Measurements from ENCODE around the gene NAALADL2. TPM values are rescaled to one million over a fixed set of nuclear protein-coding genes. Genes with fewer than 3 reads are reported as not detected.

The NAALADL2 gene
- total and polyA plus RNA-seq, 2 donors (not counting 1 experiment from before 2014, with no cell fraction given): not detected

DNA sequence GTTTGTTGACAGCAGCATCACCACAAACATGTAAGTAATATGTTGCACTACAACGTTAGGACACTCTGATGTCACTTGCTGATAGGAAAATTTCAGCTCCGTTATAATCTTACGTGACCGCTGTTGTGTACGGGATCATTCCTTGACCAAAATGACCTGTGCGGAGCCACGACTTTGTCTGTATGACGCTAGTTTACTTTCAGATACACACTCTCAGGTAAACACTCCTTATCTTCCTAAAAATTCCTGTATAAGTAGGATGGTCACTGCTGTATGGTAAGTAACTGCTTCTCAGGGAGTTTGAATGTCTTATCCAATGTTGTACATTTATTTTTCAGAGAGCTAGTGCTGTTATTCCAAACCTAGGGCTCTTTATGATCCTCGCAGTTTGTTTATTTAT is 410.3 kb downstream of the NAALADL2 start:
- intact Hi-C loops (cut with micrococcal nuclease): no loop called here
- H3K4me2 ChIP-seq (replicated peaks; ENCODE audit: low read depth, low read length, poor library complexity, severe bottlenecking): no peak overlapping the region
- no peaks in the 10 kb centered on the region for H3K9me3 Mint-ChIP-seq (ENCODE audit: insufficient read depth)
- DNase-seq (no peak), ATAC-seq (ENCODE audit: low read depth) (no peak)
- no peaks in the 10 kb centered on the region for H3K27me3 ChIP-seq (replicated peaks in 1 of 4; ENCODE audit: control extremely low read depth in 1 of 4, control insufficient read depth in 3 of 4, insufficient read depth in 4 of 4, low read length in 3 of 4)
- H3K4me1 ChIP-seq (ENCODE audit: control insufficient read depth in 2 of 2, insufficient read depth in 2 of 2, low read length in 2 of 2): no peaks in the 10 kb centered on the region
- no peak overlapping the region for H3K27ac ChIP-seq (ENCODE audit: low read length in 2 of 2)
- H3K4me1 Mint-ChIP-seq: no peaks in the 10 kb centered on the region
- no peaks in the 10 kb centered on the region for H4K20me1 ChIP-seq (ENCODE audit: control insufficient read depth, insufficient read depth, low read length, poor library complexity, severe bottlenecking)
- no peak overlapping the region for H3K27ac Mint-ChIP-seq
- no peaks in the 10 kb centered on the region for H3K36me3 ChIP-seq (replicated peaks in 1 of 2; ENCODE audit: control extremely low read depth in 1 of 2, control insufficient read depth in 1 of 2, extremely low read depth in 1 of 2, insufficient read depth in 2 of 2, low read length in 1 of 2)
- POLR2A ChIA-PET: no interaction called here
- TF ChIP-seq CTCF (IDR thresholded peaks at IDR 0.05): no peak
- no peak for TF ChIP-seq EZH2 (IDR thresholded peaks at IDR 0.05; ENCODE audit: borderline replicate concordance, insufficient read depth, low read depth, low read length, poor library complexity, severe bottlenecking)
- no peak overlapping the region for H3K4me3 Mint-ChIP-seq
- no peaks in the 10 kb centered on the region for H3K9me3 ChIP-seq (ENCODE audit: control extremely low read depth in 1 of 3, control insufficient read depth in 2 of 3, insufficient read depth in 1 of 3, low read length in 2 of 3)
- H3K27me3 Mint-ChIP-seq: no peaks in the 10 kb centered on the region
- 100% methylated on average over 4 of the region's 9 CpGs for WGBS (ENCODE audit: insufficient coverage)
- H3K4me3 ChIP-seq (ENCODE audit: control extremely low read depth in 1 of 5, extremely low read depth in 1 of 5, insufficient read depth in 1 of 5, low read depth in 2 of 5, low read length in 4 of 5): no peak overlapping the region
- no peak overlapping the region for H2AFZ ChIP-seq (ENCODE audit: insufficient read depth, low read depth, low read length, poor library complexity, severe bottlenecking)
- no peaks in the 10 kb centered on the region for H3K79me2 ChIP-seq (ENCODE audit: control insufficient read depth, insufficient read depth, low read length)
- H3K9ac ChIP-seq (ENCODE audit: low read length): no peak overlapping the region
- CTCF ChIA-PET: no interaction called here

GRCh38 chr3:175270198-175270837 is 411.2 kb downstream of the NAALADL2 start:
- H3K4me1 Mint-ChIP-seq: no peaks in the 10 kb centered on the region
- no peaks in the 10 kb centered on the region for H3K79me2 ChIP-seq (ENCODE audit: control insufficient read depth, insufficient read depth, low read length)
- no peak overlapping the region for H3K4me3 Mint-ChIP-seq
- DNase-seq (no peak), ATAC-seq (ENCODE audit: low read depth) (no peak)
- no peaks in the 10 kb centered on the region for H4K20me1 ChIP-seq (ENCODE audit: control insufficient read depth, insufficient read depth, low read length, poor library complexity, severe bottlenecking)
- no peaks in the 10 kb centered on the region for H3K27me3 Mint-ChIP-seq
- H2AFZ ChIP-seq (ENCODE audit: insufficient read depth, low read depth, low read length, poor library complexity, severe bottlenecking): no peak overlapping the region
- H3K27ac Mint-ChIP-seq: no peak overlapping the region
- H3K9me3 ChIP-seq (ENCODE audit: control extremely low read depth in 1 of 3, control insufficient read depth in 2 of 3, insufficient read depth in 1 of 3, low read length in 2 of 3): no peaks in the 10 kb centered on the region
- H3K27me3 ChIP-seq (replicated peaks in 1 of 4; ENCODE audit: control extremely low read depth in 1 of 4, control insufficient read depth in 3 of 4, insufficient read depth in 4 of 4, low read length in 3 of 4): no peaks in the 10 kb centered on the region
- 94% methylated on average over 3 of the region's 5 CpGs for WGBS (ENCODE audit: insufficient coverage)
- intact Hi-C loops (cut with micrococcal nuclease): no loop called here
- no peak overlapping the region for H3K4me2 ChIP-seq (replicated peaks; ENCODE audit: low read depth, low read length, poor library complexity, severe bottlenecking)
- POLR2A ChIA-PET: no interaction called here
- H3K36me3 ChIP-seq (replicated peaks in 1 of 2; ENCODE audit: control extremely low read depth in 1 of 2, control insufficient read depth in 1 of 2, extremely low read depth in 1 of 2, insufficient read depth in 2 of 2, low read length in 1 of 2): no peaks in the 10 kb centered on the region
- TF ChIP-seq CTCF (IDR thresholded peaks at IDR 0.05) (no peak), EZH2 (IDR thresholded peaks at IDR 0.05; ENCODE audit: borderline replicate concordance, insufficient read depth, low read depth, low read length, poor library complexity, severe bottlenecking) (no peak)
- H3K9me3 Mint-ChIP-seq (ENCODE audit: insufficient read depth): no peaks in the 10 kb centered on the region
- CTCF ChIA-PET: no interaction called here
- no peaks in the 10 kb centered on the region for H3K4me1 ChIP-seq (ENCODE audit: control insufficient read depth in 2 of 2, insufficient read depth in 2 of 2, low read length in 2 of 2)
- H3K9ac ChIP-seq (ENCODE audit: low read length): no peak overlapping the region
- no peak overlapping the region for H3K4me3 ChIP-seq (ENCODE audit: control extremely low read depth in 1 of 5, extremely low read depth in 1 of 5, insufficient read depth in 1 of 5, low read depth in 2 of 5, low read length in 4 of 5)
- no peak overlapping the region for H3K27ac ChIP-seq (ENCODE audit: low read length in 2 of 2)

All from B cell (primary cell).